Germinal center (tissue), 1 donor: Measurements from ENCODE around the gene TPSAB1.
"Not testable (repeated sequence)": the region's sequence is repeated elsewhere in the genome, so short reads cannot be mapped to it uniquely, and the experiment has no call there.

Experiments
- DNase-seq: peaks from one replicate; pipeline ENCODE4 v3.0.0; 2012; ENCODE audit warnings: mixed read lengths, low spot score

TPSAB1 gene

GRCh38 chr16:1265090-1265630 is 24.7 kb downstream of the TPSAB1 start:
- DNase-seq, result no peak

DNA sequence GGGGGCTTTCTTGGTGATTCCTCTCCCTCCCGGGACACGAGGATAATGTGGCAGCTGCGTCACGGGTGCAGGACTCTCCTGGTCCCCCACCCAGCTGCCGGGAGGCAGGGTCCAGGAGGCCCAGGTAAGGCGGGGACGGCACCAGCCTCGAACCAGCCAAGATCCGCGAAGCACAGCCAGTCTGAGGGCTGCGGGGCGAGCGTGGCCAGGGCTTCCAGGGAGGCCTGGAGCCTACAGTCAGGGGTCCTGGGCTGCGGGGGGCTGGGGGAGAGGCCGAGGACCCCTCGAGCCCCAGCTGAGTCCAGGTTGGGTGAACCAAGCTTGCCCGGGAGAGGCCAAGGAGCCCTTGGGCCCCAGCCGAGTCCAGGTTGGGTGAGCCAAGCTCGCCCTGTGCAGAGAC is 25.3 kb downstream of the TPSAB1 start:
- no peak for DNase-seq

GRCh38 chr16:1269418-1269817 is 28.9 kb downstream of the TPSAB1 start:
- not testable (repeated sequence) for DNase-seq

DNA sequence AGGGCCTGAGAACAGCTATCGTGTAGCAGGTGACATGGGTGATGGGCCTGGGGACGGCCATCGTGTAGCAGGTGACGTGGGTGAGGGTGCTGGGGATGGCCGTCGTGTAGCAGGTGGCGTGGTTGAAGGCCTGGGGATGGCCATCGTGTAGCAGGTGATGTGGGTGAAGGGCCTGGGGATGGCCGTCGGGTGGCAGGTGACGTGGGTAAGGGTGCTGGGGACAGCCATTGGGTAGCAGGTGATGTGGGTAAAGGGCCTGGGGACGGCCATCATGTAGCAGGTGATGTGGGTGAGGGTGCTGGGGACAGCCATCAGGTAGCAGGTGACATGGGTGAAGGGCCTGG is 30.8 kb downstream of the TPSAB1 start:
- DNase-seq, result no peak

DNA sequence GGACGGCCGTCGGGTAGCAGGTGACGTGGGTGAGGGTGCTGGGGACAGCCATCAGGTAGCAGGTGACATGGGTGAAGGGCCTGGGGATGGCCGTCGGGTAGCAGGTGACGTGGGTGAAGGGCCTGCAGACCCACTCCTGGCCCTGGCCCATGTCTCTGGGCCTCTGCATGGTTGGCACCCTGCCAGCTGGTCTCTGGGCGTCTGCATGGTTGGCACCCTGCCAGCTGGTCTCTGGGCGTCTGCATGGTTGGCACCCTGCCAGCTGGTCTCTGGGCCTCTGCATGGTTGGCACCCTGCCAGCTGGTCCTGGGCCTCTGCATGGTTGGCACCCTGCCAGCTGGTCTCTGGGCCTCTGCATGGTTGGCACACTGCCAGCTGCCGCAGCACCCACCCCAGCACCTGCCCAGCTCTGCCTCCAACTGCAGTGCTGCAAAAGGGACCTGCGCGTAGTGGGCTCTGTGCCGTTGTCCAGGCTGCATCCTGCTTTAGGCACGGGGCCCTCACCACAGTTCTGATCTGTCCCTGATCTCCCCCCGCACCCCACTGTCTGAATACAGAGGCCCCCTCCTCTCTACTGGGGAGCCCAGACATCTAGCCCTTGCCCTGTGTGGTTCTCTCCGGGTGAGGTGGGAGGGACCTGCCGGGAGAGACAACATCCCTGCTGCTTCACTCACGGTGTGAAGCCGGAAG is 31.4 kb downstream of the TPSAB1 start:
- DNase-seq, result not testable (repeated sequence)

DNA sequence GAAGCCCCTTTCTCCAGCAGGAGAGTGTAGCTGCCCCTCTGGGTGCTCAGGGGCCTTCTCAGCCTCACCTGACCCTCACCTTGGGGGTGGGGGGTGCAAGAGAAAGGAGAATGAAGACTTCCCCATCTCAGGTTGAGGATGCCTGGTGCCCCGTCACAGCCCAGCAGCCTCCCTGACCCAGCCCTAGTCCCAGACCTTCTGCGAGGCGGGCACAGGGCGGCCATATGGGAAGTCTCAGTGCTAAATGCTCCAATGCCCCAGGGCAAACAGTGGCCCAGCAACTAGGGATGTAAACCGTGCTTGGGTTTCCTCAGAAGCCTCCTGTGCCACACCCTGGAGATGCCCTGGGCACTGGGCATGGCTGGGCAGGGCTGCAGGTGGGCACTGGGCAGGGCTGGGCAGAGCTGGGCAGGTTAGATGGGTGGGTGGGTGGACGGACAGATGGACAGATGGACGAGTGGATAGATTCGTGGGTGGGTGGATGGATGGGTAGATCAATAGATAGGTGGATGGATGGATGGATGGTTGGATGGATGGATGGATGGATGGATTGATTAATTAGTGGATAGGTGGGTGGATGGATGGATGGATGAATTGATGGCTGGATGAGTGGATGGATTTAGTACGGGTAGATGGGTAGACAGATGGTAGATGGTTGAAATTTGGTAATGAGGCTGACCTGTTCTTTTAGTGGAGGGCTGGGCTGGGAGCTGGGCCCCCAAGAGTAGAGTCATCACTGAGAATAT is 32.1 kb downstream of the TPSAB1 start:
- no peak for DNase-seq

GRCh38 chr16:1273816-1274215 is 33.3 kb downstream of the TPSAB1 start:
- no peak for DNase-seq

DNA sequence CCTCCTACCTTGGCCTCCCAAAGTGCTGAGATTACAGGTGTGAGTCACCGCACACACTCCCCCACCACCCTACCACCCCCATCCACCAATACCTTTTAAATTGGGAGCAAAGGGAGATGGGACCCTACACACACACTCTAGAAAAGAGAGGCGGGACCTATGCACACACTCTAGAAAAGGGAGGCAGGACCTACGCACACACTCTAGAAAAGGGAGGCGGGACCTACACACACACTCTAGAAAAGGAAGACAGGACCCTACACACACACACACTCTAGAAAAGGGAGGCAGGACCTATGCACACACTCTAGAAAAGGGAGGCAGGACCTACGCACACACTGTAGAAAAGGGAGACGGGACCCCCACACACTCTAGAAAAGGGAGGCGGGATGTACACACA is 34.3 kb downstream of the TPSAB1 start:
- DNase-seq, result no peak

- DNase-seq, result no peak
Measured at GRCh38 chr16:1275791-1276579, 35.5 kb downstream of the TPSAB1 start.

DNA sequence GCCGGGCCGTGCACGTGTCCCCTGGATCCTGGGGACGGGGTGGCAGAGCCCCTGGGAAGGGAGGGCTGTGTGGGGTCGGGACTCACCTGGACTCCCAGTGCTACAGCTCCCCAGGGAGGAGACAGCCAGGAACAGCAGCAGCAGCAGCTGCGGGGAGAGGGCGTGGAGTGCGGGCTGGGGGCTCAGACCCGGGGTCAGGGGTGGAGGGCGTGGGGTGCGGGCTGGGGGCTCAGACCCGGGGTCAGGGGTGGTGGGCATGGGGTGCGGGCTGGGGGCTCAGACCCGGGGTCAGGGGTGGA is 36.0 kb downstream of the TPSAB1 start:
- no peak for DNase-seq

GRCh38 chr16:1277151-1277598 is 36.7 kb downstream of the TPSAB1 start:
- DNase-seq, result no peak

- no peak for DNase-seq
Measured at GRCh38 chr16:1277617-1278282, 37.2 kb downstream of the TPSAB1 start.

- no peak for DNase-seq
Measured at GRCh38 chr16:1278477-1278876, 38.0 kb downstream of the TPSAB1 start.

DNA sequence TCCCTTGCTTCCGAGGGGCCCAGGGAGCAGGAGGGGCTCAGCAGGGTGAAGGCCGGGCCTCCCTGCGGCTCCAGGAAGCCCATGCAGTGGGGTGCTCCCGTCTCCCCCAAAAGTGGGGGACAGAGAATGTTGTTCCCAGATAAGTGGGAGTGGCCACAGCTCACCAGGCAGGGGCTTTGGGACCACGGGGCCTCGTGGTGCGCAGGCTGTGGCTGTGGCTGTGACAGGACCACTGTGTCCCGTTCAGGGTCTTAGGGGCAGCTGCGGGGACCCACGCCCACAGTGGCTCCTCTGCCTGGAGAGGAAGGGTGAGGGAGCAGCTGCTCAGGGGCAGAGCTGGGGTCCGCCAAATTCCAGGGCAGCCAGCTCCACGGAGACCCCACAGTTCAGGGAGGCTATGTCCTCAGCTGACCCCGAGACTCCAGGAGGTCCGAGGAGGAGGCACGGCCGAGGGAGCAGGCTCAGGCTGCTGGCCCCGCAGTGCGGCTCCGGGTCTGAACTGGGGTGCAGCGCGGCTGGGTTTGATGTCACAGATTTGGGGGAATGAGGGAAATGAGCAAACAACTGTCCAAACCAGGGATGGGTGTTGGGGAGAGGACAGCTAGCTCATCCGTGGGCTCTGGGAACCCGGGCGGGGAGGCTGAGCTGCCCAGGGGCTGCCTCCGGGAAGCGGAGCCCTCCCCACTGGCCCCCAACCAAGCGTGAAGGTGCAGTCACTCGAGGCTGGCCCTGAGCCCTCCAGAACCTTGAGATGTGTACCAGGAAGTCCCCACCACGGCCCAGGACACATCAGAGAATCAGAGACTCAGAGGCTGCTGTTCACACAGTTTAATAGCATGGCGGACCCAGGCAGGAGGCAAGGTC is 38.8 kb downstream of the TPSAB1 start:
- DNase-seq, result no peak

- DNase-seq, result no peak
Measured at GRCh38 chr16:1279945-1280589, 39.6 kb downstream of the TPSAB1 start.

DNA sequence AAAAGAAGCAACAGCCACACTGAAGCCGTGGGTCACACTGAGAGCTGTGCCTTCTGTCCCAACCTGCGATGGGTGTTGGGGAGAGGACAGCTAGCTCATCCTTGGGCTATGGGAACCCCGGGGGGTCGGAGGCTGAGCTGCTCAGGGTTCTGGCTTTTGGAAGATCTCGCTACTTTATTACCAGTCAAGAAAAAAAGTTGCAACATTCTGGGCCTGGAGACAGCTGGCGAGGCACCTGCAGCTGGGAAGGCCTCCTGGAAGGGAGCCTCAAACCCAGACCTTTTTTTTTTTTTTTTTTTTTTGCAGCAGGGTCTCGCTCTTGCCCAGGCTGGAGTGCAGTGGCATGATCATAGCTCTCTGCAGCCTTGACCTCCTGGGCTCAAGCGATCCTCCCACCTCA is 40.3 kb downstream of the TPSAB1 start:
- no peak for DNase-seq

DNA sequence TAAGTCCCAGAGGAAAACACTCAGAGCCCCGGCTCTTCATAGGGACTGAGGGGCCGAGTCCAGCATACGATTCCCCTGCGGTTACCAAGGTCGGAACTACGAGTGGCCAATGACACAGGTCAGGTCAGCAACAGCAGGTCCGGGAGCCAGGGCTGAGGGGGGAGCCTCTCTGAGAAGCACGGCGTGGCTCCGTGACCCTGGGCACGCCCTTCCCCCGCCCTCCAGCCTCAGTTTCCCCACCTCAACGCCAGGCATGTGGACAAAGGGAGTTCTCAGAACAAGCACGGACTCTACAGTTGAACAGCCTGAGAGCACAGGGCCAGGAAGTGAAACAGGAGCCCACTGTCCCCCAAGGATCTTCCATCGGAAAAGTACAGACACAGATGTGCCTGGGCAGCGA is 41.0 kb downstream of the TPSAB1 start:
- DNase-seq, result no peak

DNA sequence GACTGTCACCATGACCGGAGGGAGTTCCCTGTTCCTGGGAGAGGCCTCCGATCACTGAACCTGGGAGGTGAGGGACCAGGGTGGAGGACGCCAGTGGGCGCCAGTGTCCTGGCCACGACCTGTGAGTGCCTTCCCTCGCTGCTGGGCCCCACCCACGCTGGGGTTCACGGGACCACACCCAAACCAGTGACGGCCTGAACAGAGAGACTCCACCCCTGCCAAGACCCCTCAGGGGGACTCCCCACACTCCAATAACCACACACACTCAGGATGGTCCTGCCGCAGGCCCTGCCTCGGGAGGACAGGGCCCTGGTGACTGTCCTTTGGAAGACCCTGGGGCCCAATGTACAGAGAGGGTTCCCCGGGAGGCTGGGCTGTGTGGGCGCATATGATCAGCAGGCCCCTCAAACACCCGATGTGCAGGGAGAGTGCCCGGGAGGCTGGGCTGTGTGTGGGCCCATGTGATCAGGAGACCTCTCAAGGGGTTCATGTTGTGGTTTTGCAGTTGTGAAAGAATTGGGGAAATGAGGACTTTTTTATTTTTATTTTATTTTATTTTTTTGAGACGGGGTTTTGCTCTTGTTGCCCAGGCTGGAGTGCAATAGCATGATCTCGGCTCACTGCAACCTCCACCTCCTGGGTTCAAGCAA is 41.9 kb downstream of the TPSAB1 start:
- DNase-seq, result no peak

- no peak for DNase-seq
Measured at GRCh38 chr16:1283296-1283695, 42.8 kb downstream of the TPSAB1 start.

- no peak for DNase-seq
Measured at GRCh38 chr16:1283996-1284616, 43.6 kb downstream of the TPSAB1 start.
